RWPE2 (cell line): ENCODE measurements around the gene CFD.
A peak's percentile ranks its signal among the peaks of the same experiment; 100 is the strongest.

ENCODE experiments used
- ATAC-seq: fragments of 200-7000 bp; cut with Tn5 transposase; 3 replicates; pipeline ENCODE4 v1.9.1; 2021; ENCODE audit warnings: low read depth
- DNase-seq: peaks from one replicate; pipeline ENCODE4 v3.0.0-alpha.2; 2020; ENCODE audit warnings: low spot score
- H3K27ac ChIP-seq: fragments of 450-650 bp; 2 replicates; pipeline ENCODE4 v1.5.1; 2017; ENCODE audit warnings: mild to moderate bottlenecking; ENCODE audit not compliant: poor library complexity, severe bottlenecking
- H3K27me3 ChIP-seq: fragments of 250-450 bp; sonication (Bioruptor Pico); 2 replicates; pipeline ENCODE4 v1.5.1; 2021; ENCODE audit warnings: mild to moderate bottlenecking, moderate library complexity; ENCODE audit not compliant: insufficient read depth, poor library complexity, severe bottlenecking
- H3K36me3 ChIP-seq: fragments of 250-450 bp; sonication (Bioruptor Pico); 2 replicates; pipeline ENCODE4 v1.5.1; 2020; ENCODE audit warnings: low read depth, mild to moderate bottlenecking, moderate library complexity
- H3K4me1 ChIP-seq: fragments of 250-450 bp; sonication (Bioruptor Pico); 2 replicates; pipeline ENCODE4 v1.5.1; 2021; ENCODE audit warnings: mild to moderate bottlenecking, moderate library complexity; ENCODE audit not compliant: insufficient read depth, poor library complexity, severe bottlenecking
- H3K4me3 ChIP-seq: fragments of 250-450 bp; sonication (Bioruptor Pico); 2 replicates; pipeline ENCODE4 v1.5.1; 2021; ENCODE audit warnings: mild to moderate bottlenecking, moderate library complexity; ENCODE audit not compliant: severe bottlenecking
- H3K9me3 ChIP-seq: fragments of 250-450 bp; sonication (Bioruptor Pico); 2 replicates; pipeline ENCODE4 v1.5.1; 2021; ENCODE audit warnings: mild to moderate bottlenecking, moderate library complexity; ENCODE audit not compliant: severe bottlenecking
- TF ChIP-seq, protein P1 (sequence below): fragments of 450-650 bp; IDR thresholded peaks from one replicate; pipeline ENCODE4 v1.5.1; 2017; ENCODE audit warnings: mild to moderate bottlenecking, moderate library complexity; ENCODE audit not compliant: poor library complexity, severe bottlenecking

Gene CFD

DNA sequence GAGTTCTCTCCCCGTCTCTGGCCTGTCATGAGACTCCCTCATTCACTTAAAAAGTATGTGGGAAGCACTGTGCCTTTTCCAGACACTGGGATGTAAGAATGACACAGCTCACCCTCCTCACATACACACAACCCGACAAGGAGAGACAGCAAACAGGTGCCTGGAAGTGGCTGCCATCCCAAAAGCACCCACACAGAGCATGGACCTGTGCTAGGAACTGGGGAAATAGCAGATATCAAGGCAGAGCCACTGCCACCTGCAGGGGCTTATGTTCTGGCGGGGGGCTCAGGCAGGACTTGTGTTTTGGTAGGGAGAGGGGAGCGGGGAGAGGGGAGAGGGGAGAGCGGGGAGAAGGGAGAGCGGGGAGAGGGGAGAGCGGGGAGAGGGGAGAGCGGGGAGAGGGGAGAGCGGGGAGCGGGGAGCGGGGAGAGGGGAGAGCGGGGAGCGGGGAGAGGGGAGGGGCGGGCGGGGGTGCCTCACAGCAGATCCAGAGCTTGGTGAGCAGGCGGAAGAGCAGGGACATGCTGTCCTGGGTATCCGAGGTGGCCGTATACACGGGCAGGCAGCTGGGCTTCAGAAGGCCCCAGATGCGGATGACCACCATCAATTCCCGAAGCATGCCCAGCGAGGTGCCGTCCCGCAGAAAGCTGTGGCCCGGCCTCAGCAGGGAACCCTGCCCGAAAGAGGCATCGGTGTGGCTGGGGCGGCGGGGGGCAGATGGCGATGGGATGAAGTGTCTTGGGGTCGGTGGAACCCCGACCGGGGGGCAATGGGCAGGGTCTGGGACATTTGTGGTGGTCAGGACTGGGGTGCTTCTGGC is 12.2 kb downstream of the CFD start:
- ATAC-seq (no peak), DNase-seq (no peak)
- TF ChIP-seq, protein P1, sequence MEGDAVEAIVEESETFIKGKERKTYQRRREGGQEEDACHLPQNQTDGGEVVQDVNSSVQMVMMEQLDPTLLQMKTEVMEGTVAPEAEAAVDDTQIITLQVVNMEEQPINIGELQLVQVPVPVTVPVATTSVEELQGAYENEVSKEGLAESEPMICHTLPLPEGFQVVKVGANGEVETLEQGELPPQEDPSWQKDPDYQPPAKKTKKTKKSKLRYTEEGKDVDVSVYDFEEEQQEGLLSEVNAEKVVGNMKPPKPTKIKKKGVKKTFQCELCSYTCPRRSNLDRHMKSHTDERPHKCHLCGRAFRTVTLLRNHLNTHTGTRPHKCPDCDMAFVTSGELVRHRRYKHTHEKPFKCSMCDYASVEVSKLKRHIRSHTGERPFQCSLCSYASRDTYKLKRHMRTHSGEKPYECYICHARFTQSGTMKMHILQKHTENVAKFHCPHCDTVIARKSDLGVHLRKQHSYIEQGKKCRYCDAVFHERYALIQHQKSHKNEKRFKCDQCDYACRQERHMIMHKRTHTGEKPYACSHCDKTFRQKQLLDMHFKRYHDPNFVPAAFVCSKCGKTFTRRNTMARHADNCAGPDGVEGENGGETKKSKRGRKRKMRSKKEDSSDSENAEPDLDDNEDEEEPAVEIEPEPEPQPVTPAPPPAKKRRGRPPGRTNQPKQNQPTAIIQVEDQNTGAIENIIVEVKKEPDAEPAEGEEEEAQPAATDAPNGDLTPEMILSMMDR = no peak
- H3K36me3 ChIP-seq = peaks cover 23% of the 10 kb centered on the region
- peak overlapping the region; percentile 91 for H3K27ac ChIP-seq
- no peak overlapping the region for H3K4me3 ChIP-seq
- no peaks in the 10 kb centered on the region for H3K9me3 ChIP-seq
- peaks cover 17% of the 10 kb centered on the region for H3K4me1 ChIP-seq
- H3K27me3 ChIP-seq = no peaks in the 10 kb centered on the region

- DNase-seq (peak; percentile 94), ATAC-seq (peak; percentile 79)
- Histone ChIP-seq H3K4me1 (peaks cover 17% of the 10 kb centered on the region), H3K27ac (peak overlapping the region; percentile 91), H3K9me3 (no peaks in the 10 kb centered on the region), H3K36me3 (peaks cover 23% of the 10 kb centered on the region), H3K27me3 (no peaks in the 10 kb centered on the region), H3K4me3 (no peak overlapping the region)
- TF ChIP-seq, protein P1 = no peak
Observed at GRCh38 chr19:872266-872951, 12.9 kb downstream of the CFD start.

DNA sequence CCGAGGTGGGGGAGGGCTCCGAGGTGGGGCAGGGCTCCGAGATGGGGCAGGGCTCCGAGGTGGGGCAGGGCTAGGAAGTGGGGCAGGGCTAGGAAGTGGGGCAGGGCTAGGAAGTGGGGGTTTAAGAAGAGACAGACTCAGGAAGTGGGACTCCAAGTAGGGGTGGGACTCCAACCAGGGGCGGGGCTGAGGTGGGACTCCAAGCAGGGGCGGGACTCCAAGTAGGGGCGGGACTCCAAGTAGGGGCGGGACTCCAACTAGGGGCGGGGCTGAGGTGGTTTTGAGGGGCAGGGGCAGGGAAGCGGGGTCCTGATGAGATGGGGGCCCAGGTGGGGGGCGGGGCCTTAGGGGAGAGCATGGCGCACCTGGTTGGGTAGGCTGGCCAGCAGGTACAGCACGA is 13.6 kb downstream of the CFD start:
- Histone ChIP-seq H3K4me1 (peaks cover 17% of the 10 kb centered on the region), H3K4me3 (no peak overlapping the region), H3K27ac (peak overlapping the region; percentile 91), H3K36me3 (peaks cover 23% of the 10 kb centered on the region), H3K27me3 (no peaks in the 10 kb centered on the region), H3K9me3 (no peaks in the 10 kb centered on the region)
- TF ChIP-seq, protein P1 = no peak
- peak; percentile 73 for ATAC-seq
- no peak for DNase-seq

- TF ChIP-seq, protein P1 = no peak
- peaks cover 18% of the 10 kb centered on the region for H3K36me3 ChIP-seq
- no peak overlapping the region for H3K4me3 ChIP-seq
- DNase-seq (no peak), ATAC-seq (no peak)
- no peaks in the 10 kb centered on the region for H3K9me3 ChIP-seq
- H3K4me1 ChIP-seq = peaks cover 17% of the 10 kb centered on the region
- peak overlapping the region; percentile 91 for H3K27ac ChIP-seq
- H3K27me3 ChIP-seq = no peaks in the 10 kb centered on the region
Observed at GRCh38 chr19:873561-874041, 14.1 kb downstream of the CFD start.
